ENCODE results near the gene ZBTB7C. TPM values are rescaled to one million over a fixed set of nuclear protein-coding genes. Genes with fewer than 3 reads are reported as not detected.

Gene ZBTB7C
- total RNA-seq, 1 experiment from 2014 or later, result 0.33 TPM

GRCh38 chr18:48126240-48126639 lies 282.9 kb downstream of the ZBTB7C start:
- no peak overlapping the region for H2BK5ac ChIP-seq (ENCODE audit: insufficient read length, low read length)
- H3K9me3 ChIP-seq (ENCODE audit: control insufficient read depth, low read depth, low read length), result no peaks in the 10 kb centered on the region
- no peak overlapping the region for H2BK20ac ChIP-seq (ENCODE audit: low read depth, low read length, poor library complexity, severe bottlenecking)
- DNase-seq, result no peak
- no peak overlapping the region for H3K18ac ChIP-seq (ENCODE audit: insufficient read length, low read depth, low read length)
- H2BK15ac ChIP-seq (ENCODE audit: low read depth, low read length), result no peak overlapping the region
- no peak overlapping the region for H4K5ac ChIP-seq (ENCODE audit: insufficient read length, low read depth, low read length)
- H3K79me1 ChIP-seq (ENCODE audit: insufficient read depth, low read depth, low read length, poor library complexity, severe bottlenecking), result no peaks in the 10 kb centered on the region
- 0 out of 2 replicates have a peak, but pooled peaks cover 4% of the 10 kb centered on the region for H3K4me1 ChIP-seq (ENCODE audit: insufficient read depth, low read length)
- H3K4me1 Mint-ChIP-seq, result peaks cover 18 to 55% of the 10 kb centered on the region in 2 experiments
- no peaks in the 10 kb centered on the region for H3K27me3 ChIP-seq (ENCODE audit: insufficient read depth, low read length)
- H3K56ac ChIP-seq (ENCODE audit: insufficient read length, low read depth, low read length), result no peak overlapping the region
- H3K9me3 Mint-ChIP-seq, result no peaks in the 10 kb centered on the region
- no peak overlapping the region for H3K23ac ChIP-seq (ENCODE audit: insufficient read length, low read depth, low read length)
- no peak overlapping the region for H4K91ac ChIP-seq (ENCODE audit: insufficient read length, low read depth, low read length)
- WGBS (ENCODE audit: extremely low coverage, insufficient read length, low lambda C conversion rate), result no CpG with 5 or more reads among the region's 3 CpGs
- no peak overlapping the region for H2AK5ac ChIP-seq (ENCODE audit: insufficient read length, low read length)
- H3K36me3 Mint-ChIP-seq (ENCODE audit: insufficient read depth in 1 of 3, low read depth in 3 of 3), result no peaks in the 10 kb centered on the region
- no peaks in the 10 kb centered on the region for H3K23me2 ChIP-seq (ENCODE audit: insufficient read length, low read depth, low read length, poor library complexity, severe bottlenecking)
- no peak overlapping the region for H3K14ac ChIP-seq (ENCODE audit: insufficient read depth, low read length)
- H4K20me1 ChIP-seq (ENCODE audit: control insufficient read depth, insufficient read depth, insufficient read length), result no peaks in the 10 kb centered on the region
- H3K27ac ChIP-seq (ENCODE audit: insufficient read length, low read depth, low read length), result no peak overlapping the region
- H3K79me2 ChIP-seq (ENCODE audit: insufficient read depth, low read length), result no peaks in the 10 kb centered on the region
- H3T11ph ChIP-seq (ENCODE audit: low read length), result no peak overlapping the region
- H2BK12ac ChIP-seq (ENCODE audit: insufficient read length, low read depth, low read length), result no peak overlapping the region
- no peak overlapping the region for H3K9ac ChIP-seq (ENCODE audit: extremely low read depth, insufficient read length, low read length)
- no peak overlapping the region for H2AFZ ChIP-seq (ENCODE audit: low read length)
- no peak overlapping the region for H4K8ac ChIP-seq (replicated peaks; ENCODE audit: insufficient read length, low read depth, low read length)
- no peak overlapping the region for H2BK120ac ChIP-seq (ENCODE audit: low read depth, low read length, poor library complexity, severe bottlenecking)
- H3K4me3 Mint-ChIP-seq, result no peak overlapping the region
- peak overlapping the region in 1 of 3 experiments; percentile 66; a peak in 1 of 7 replicates for H3K27ac Mint-ChIP-seq
- H3K27me3 Mint-ChIP-seq (ENCODE audit: low read depth), result peaks cover 10% of the 10 kb centered on the region
- TF ChIP-seq, protein P1, sequence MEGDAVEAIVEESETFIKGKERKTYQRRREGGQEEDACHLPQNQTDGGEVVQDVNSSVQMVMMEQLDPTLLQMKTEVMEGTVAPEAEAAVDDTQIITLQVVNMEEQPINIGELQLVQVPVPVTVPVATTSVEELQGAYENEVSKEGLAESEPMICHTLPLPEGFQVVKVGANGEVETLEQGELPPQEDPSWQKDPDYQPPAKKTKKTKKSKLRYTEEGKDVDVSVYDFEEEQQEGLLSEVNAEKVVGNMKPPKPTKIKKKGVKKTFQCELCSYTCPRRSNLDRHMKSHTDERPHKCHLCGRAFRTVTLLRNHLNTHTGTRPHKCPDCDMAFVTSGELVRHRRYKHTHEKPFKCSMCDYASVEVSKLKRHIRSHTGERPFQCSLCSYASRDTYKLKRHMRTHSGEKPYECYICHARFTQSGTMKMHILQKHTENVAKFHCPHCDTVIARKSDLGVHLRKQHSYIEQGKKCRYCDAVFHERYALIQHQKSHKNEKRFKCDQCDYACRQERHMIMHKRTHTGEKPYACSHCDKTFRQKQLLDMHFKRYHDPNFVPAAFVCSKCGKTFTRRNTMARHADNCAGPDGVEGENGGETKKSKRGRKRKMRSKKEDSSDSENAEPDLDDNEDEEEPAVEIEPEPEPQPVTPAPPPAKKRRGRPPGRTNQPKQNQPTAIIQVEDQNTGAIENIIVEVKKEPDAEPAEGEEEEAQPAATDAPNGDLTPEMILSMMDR (conservative IDR thresholded peaks at IDR 0.05), result no peak
- no peak overlapping the region for H3K4me2 ChIP-seq (ENCODE audit: insufficient read depth, insufficient read length, low read length)
- no peak overlapping the region for H3K4ac ChIP-seq (ENCODE audit: low read depth, low read length)

Data from H9 (cell line).